NOMO-1 (cell line): Measurements from ENCODE around the gene BICRA.
"Not testable (repeated sequence)": the region's sequence is repeated elsewhere in the genome, so short reads cannot be mapped to it uniquely, and the experiment has no call there.

Source experiments
- DNase-seq, 2 experiments: peaks; one replicate each; lab custom pipeline; 2025; ENCODE audit not compliant: unreplicated experiment in 2 of 2; lab: John Stamatoyannopoulos, UW

The BICRA gene

GRCh38 chr19:47740866-47741519 is 132.1 kb downstream of the BICRA start:
- no peak for DNase-seq

GRCh38 chr19:47741544-47742140 is 132.7 kb downstream of the BICRA start:
- no peak for DNase-seq

- DNase-seq, result no peak
Observed at GRCh38 chr19:47742634-47743033, 133.7 kb downstream of the BICRA start.

GRCh38 chr19:47745010-47745901 is 136.3 kb downstream of the BICRA start, which contains the start of gene NOP53:
TSS of gene NOP53 (plus strand) at chr19:47745546. CDS start at chr19:47745560, 14 bp downstream.
- DNase-seq, result peak; percentile 79 to 89

- DNase-seq, result not testable (repeated sequence)
Observed at GRCh38 chr19:47746129-47746528, 137.2 kb downstream of the BICRA start.

GRCh38 chr19:47749326-47749725 is 140.4 kb downstream of the BICRA start:
- no peak for DNase-seq

- DNase-seq, result no peak
Observed at GRCh38 chr19:47750752-47751151, 141.8 kb downstream of the BICRA start.

- DNase-seq, result no peak
Observed at GRCh38 chr19:47752440-47753211, 143.7 kb downstream of the BICRA start.
